Heart right ventricle (tissue), 16 donors: ENCODE results near the gene CLCN1. TPM values are rescaled to one million over a fixed set of nuclear protein-coding genes. Genes with fewer than 3 reads are reported as not detected.

Source experiments
- ATAC-seq, 8 donors: fragments of 200-7000 bp; cut with Tn5 transposase; one replicate each; pipeline ENCODE4 v1.9.1; 2020; ENCODE audit warnings: mild to moderate bottlenecking in 8 of 8, moderate library complexity in 8 of 8, moderate number of reproducible peaks in 1 of 8
- DNase-seq, 2 donors: peaks; one replicate each; pipeline ENCODE4 v3.0.0-alpha.2; 2020
- H3K27ac ChIP-seq, 10 donors: fragments of 200-600 bp; sonication (generic) in 2 of 10; one replicate each; pipeline versions ENCODE4 v1.5.0 to v1.8.0; 2020 to 2022; ENCODE audit warnings: mild to moderate bottlenecking in 3 of 10
- H3K27me3 ChIP-seq, 7 donors: fragments of 200-600 bp; one replicate each; pipeline ENCODE4 v1.8.0; 2021 to 2022; ENCODE audit warnings: mild to moderate bottlenecking in 2 of 7
- H3K36me3 ChIP-seq, 9 donors: fragments of 200-600 bp; sonication (generic) in 1 of 9; one replicate each; pipeline versions ENCODE4 v1.5.0 to v1.8.0; 2020 to 2022; ENCODE audit warnings: mild to moderate bottlenecking in 2 of 9
- H3K4me1 ChIP-seq, 9 donors: fragments of 200-600 bp; sonication (generic) in 1 of 9; one replicate each; pipeline versions ENCODE4 v1.5.0 to v1.8.0; 2020 to 2022; ENCODE audit warnings: mild to moderate bottlenecking in 4 of 9
- H3K4me3 ChIP-seq, 10 donors: fragments of 200-600 bp; sonication (generic) in 2 of 10; one replicate each; pipeline versions ENCODE4 v1.5.0 to v1.8.0; 2020 to 2022; ENCODE audit warnings: mild to moderate bottlenecking in 7 of 10, moderate library complexity in 2 of 10
- H3K9me3 ChIP-seq, 11 donors: fragments of 200-600 bp in 10 of 11; sonication (generic) in 2 of 11; one replicate each; pipeline versions ENCODE4 v1.5.0 to v1.8.0; 2013 to 2022; ENCODE audit warnings: mild to moderate bottlenecking in 2 of 11, control low read depth in 1 of 11, moderate library complexity in 1 of 11
- CTCF ChIP-seq, 9 donors: fragments of 200-600 bp; sonication (generic) in 2 of 9; IDR thresholded peaks; one replicate each; pipeline versions ENCODE4 v1.5.0 to v1.8.0; 2021 to 2022; ENCODE audit warnings: antibody characterized with exemption in 9 of 9, mild to moderate bottlenecking in 5 of 9, moderate library complexity in 1 of 9
- WGBS, 2 donors: extraction: QIAGEN DNeasy Blood & Tissue Kit; methylation state at CpG; one replicate each; pipeline ENCODE4 v1.1.7; 2013; ENCODE audit warnings: inconsistent platforms in 1 of 2; 5-methylcytosine and 5-hydroxymethylcytosine counted together
- intact Hi-C, 10 donors: fragments of 100-400 bp; cut with DNase I; formaldehyde crosslinking; loops; one replicate each; pipeline versions ENCODE4 v1.11.1 to v1.14.2; 2022
- polyA plus RNA-seq, 2 donors: library from polyadenylated mRNA; stranded (reverse); fragments of 200-250 nt; gene quantifications; one replicate each; pipeline ENCODE4 v1.2.3, GENCODE V29; 2013
- total RNA-seq, 10 donors: library from RNA; stranded (reverse); fragmentation: NEBNext Ultra II Directional in 3 of 10; extraction: Animal tissue kit (Norgen Biotek cat#: 25700) in 3 of 10; gene quantifications; one replicate each; pipeline versions ENCODE4 v1.2.1 to v1.2.4, GENCODE V29; 2021 to 2023
- donor health status: Arrhythmogenic right ventricular cardiomyopathy.
- donor health status: ischemic (EF 13 %, LVEDD 7.1; RV severe dilation, severe dysfunction).
- donor health status: healthy with polysubstance abuse.
- donor health status: DM: no; HTN: yes; CAD: no.
- donor health status: DM: no; HTN: no; CAD: no.
- donor health status: ischemic (EF 25% LVEDD 6.9; RV normal size, moderate dysfunction).
- donor health status: ischemic (EF 25% LVEDD 5.7; RV mildly dilated, moderate dysfunction).
- donor health status: healthy.
- donor health status: DM: yes; HTN: yes; CAD: no.
- donor health status: Ischemic cardiomyopathy.
- donor health status: ischemic (EF 35%, LVEDD 5.7; RV mildly dilated, moderate dysfunction).
- donor health status: nonischemic (EF 11% LVEDD 7.7; RV severe dilation, severe dysfunction).
- donor health status: DM: yes; HTN: yes; CAD: no.
- donor health status: PGD.
- donor health status: ischemic (EF 29% LVEDD 5.4; RV normal size, mild dysfunction).
- donor health status: nonischemic (EF 23%, LVEDD 6.1; RV moderate dilation, normal function).

CLCN1 gene
- total and polyA plus RNA-seq, 12 donors = 0.01 TPM; not detected in 11

GRCh38 chr7:143394068-143394467, 78.2 kb downstream of the CLCN1 start:
- no peak for DNase-seq
- Histone ChIP-seq H3K9me3 (no peaks in the 10 kb centered on the region), H3K36me3 (peaks cover 0 to 41% (median 19%) of the 10 kb centered on the region in 9 donors), H3K4me1 (peaks cover 14 to 67% (median 62%) of the 10 kb centered on the region in 9 donors), H3K4me3 (no peak overlapping the region), H3K27me3 (no peaks in the 10 kb centered on the region), H3K27ac (no peak overlapping the region)
- TF ChIP-seq CTCF (IDR thresholded peaks at IDR 0.05) = no peak
- WGBS, 2 donors = 96 to 99% methylated on average over 6 of the region's 6 CpGs
- no peak for ATAC-seq
- intact Hi-C loops = no loop called here

- TF ChIP-seq CTCF (IDR thresholded peaks at IDR 0.05) = no peak
- Histone ChIP-seq H3K4me1 (peaks cover 14 to 67% (median 55%) of the 10 kb centered on the region in 9 donors), H3K9me3 (no peaks in the 10 kb centered on the region), H3K27me3 (no peaks in the 10 kb centered on the region), H3K36me3 (peaks cover 0 to 33% (median 17%) of the 10 kb centered on the region in 9 donors), H3K4me3 (no peak overlapping the region), H3K27ac (no peak overlapping the region)
- ATAC-seq (no peak), DNase-seq (no peak)
- WGBS, 2 donors = 87 to 89% methylated on average over 6 of the region's 6 CpGs
- intact Hi-C loops = no loop called here
Measured at GRCh38 chr7:143394777-143395176, 78.9 kb downstream of the CLCN1 start.

DNA sequence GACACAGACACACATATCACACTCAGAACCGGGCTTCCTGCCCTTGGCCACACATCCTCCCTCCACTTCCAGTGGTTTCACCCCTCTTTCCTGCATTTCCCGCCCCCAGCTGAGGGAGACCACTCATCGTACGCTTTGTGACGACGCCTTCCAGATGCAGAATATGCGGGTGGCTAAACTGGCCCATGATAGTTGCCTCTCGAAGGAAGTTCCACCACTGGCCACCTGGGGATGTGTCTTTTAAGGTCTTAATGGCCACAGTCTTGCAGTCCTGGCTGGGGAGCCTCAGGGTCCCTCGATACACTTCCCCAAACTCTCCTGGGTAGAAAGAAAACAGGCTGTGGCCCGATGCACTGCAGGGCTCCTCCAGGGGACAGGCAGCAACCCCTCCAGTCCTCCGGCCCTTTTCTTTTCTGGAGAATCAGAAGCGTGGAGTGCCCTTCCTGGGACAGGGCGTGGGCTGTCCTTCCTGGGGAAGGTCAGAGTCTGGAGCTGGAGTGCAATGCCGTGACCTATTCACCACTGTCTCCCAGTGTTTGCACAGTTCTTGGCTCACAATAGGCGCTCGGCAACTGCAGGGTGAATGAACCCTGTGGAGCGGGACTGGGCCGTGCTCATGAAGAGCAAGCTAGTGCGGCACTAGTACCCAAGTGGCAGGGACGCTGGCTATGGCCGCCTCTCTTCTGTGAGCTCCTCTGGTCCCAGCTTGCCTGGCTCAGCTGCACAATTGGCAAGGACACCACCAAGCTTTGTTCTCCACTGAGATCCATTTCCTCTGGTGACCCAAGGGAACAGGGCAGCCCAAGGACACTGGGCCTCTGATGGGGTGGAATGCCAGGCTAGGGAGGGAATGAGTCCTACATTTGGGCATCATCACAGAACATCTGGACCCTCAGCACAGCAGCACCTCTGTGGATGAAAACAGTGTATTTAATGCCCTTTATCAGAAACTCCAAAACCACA, 79.6 kb downstream of the CLCN1 start:
- TF ChIP-seq CTCF (IDR thresholded peaks at IDR 0.05) = peak in 2 of 9 donors; percentile 7 to 28
- Histone ChIP-seq H3K27me3 (no peaks in the 10 kb centered on the region), H3K36me3 (peaks cover 0 to 27% (median 10%) of the 10 kb centered on the region in 9 donors), H3K27ac (peak overlapping the region in 5 of 10 donors; percentile 14 to 59 (median 41)), H3K9me3 (no peaks in the 10 kb centered on the region), H3K4me1 (peaks cover 14 to 63% (median 48%) of the 10 kb centered on the region in 9 donors), H3K4me3 (peak overlapping the region in 1 of 10 donors; percentile 8)
- intact Hi-C loops = no loop called here
- WGBS, 2 donors = 46 to 55% methylated on average over 21 of the region's 21 CpGs
- DNase-seq = no peak
- peak in 6 of 8 donors; percentile 5 to 44 (median 25) for ATAC-seq

DNA sequence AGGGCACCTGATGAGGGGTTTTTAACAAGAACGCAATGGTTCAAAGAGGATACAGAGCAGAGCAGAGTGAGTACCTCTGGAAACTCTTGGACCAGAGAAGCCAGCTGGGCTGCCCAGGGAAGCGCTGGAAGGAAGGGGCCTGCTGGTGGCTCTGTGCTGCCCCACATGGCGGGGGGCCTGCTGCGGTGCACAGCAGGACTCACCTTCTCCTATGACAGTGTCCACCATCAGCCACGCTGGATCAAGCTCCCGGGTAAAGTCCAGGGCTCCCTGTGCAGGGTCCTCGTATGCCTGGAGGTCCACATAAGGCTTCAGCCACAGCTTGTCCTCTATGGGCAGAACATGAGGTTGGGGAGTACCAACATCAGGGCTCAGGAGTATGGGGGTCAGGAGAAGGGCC, 80.3 kb downstream of the CLCN1 start:
- ATAC-seq = no peak
- Histone ChIP-seq H3K36me3 (peaks cover 0 to 19% (median 3%) of the 10 kb centered on the region in 9 donors), H3K4me1 (peaks cover 12 to 55% (median 43%) of the 10 kb centered on the region in 9 donors), H3K4me3 (no peak overlapping the region), H3K27ac (peak overlapping the region in 2 of 10 donors; percentile 15 to 41), H3K27me3 (no peaks in the 10 kb centered on the region), H3K9me3 (no peaks in the 10 kb centered on the region)
- intact Hi-C loops = no loop called here
- no peak for TF ChIP-seq CTCF (IDR thresholded peaks at IDR 0.05)
- DNase-seq = no peak
- WGBS, 2 donors = 83 to 84% methylated on average over 7 of the region's 7 CpGs
